22Rv1 (cell line): ENCODE results near the gene LRRC18.

Experiments used
- H3K27ac ChIP-seq: fragments of 450-650 bp; 2 replicates; pipeline ENCODE4 v1.5.1; 2017
- CTCF ChIP-seq: fragments of 450-650 bp; IDR thresholded peaks from 2 replicates; pipeline ENCODE4 v1.5.1; 2017; ENCODE audit warnings: mild to moderate bottlenecking
- ZFX ChIP-seq: fragments of 450-650 bp; IDR thresholded peaks from 2 replicates; pipeline ENCODE4 v1.6.1; 2017; ENCODE audit warnings: antibody characterized with exemption, borderline replicate concordance

Gene LRRC18

GRCh38 chr10:48974510-48975156 is 35.0 kb upstream of the LRRC18 start:
- H3K27ac ChIP-seq = no peak overlapping the region
- no peak for TF ChIP-seq ZFX
- TF ChIP-seq CTCF = no peak

DNA sequence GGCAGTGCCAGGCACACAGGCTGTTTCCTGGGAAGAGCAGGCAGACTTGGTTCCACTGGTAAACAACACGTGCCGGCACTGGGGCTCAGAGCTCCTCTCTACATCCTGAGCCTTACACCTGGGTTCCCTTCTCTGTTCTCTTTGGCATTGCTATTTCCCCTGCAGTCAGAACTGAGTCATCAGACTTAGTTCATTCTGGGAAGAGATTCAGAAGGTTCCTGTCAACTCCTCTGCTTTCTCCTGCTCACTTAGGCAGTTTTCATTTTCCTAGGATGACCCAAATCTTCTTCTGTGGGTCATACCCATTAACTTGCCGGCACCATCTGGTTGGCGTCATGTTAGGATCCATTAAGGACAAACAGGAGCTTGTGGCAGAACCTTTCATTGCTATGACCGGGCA is 33.4 kb upstream of the LRRC18 start:
- TF ChIP-seq ZFX = no peak
- no peak for TF ChIP-seq CTCF
- no peak overlapping the region for H3K27ac ChIP-seq

DNA sequence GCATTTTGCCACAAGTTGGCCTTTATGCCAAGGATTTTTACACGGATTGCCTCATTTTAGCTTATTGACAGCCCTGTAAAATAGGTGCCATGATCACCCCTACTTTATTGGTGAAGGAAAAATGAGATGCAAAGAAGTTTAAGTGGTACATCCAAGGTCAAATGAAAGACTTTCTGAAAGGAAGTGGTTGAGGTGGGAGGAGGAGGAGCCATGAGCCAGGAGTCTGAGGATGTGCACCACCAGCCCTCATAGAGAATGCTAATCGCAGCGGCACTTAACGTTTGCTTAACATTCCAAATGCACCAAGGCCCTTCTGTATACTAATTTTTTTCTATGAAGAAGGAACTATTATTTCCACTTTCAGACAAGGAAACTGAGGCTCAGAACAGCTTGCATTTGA is 31.0 kb upstream of the LRRC18 start:
- H3K27ac ChIP-seq = no peak overlapping the region
- no peak for TF ChIP-seq CTCF
- no peak for TF ChIP-seq ZFX

DNA sequence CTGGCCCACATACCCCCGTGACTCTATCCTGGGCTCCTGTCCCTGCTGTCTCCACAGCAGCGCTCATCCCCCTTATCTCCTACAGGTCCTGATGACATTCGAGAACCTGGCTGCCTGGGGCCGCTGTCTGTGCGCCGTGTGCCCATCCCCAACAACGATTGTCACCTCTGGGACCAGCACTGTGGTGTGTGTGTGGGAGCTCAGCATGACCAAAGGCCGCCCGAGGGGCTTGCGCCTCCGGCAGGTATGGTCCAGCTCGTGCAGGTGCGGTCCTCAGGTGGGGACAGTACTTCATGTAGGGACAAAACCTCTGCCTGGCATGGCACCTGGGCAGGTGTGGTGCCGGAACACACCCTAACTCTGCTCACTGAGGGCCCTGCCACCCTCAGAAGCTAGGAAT is 30.4 kb upstream of the LRRC18 start:
- TF ChIP-seq ZFX = no peak
- no peak for TF ChIP-seq CTCF
- H3K27ac ChIP-seq = no peak overlapping the region

DNA sequence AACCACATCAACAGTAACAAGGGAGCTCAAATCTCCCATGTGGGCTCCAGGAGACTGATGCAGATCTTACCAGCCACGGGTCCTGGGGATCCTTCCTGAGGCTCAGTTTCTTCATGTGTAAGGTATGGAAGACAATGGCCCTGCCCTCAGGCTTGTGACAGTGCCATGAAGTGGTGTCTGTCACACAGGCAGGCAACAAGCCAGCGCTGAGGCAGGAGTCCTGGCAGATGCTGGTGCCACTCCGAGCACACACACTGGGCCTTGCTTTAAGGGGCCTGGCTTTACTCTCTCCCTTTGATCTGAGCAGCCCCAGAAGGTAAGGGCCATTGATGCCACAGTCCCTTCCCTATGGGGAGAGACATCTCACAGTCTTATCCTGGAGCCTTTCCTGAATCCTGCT is 28.4 kb upstream of the LRRC18 start:
- H3K27ac ChIP-seq = no peak overlapping the region
- TF ChIP-seq CTCF = no peak
- no peak for TF ChIP-seq ZFX

- H3K27ac ChIP-seq = no peak overlapping the region
- TF ChIP-seq CTCF = no peak
- TF ChIP-seq ZFX = no peak
Measured at GRCh38 chr10:48965460-48965859, 25.8 kb upstream of the LRRC18 start.

DNA sequence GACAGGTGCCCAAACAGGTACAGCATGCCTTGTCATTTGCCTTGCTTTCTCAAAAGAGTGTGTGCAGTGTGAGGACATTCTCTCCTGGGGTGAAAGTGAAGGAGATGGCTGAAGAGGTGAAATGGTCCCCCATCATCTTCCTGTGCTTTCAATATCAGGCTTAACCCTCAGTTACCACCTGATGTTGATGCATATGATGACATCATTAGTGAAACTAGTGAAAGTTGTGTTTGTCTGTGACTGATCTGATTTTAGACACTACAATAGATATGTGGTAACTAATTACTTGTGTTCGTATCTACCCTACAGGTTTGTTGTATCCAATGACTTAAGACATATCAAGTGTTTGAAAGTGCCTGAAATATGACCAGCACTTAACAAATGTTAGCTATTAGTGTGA is 24.4 kb upstream of the LRRC18 start:
- no peak for TF ChIP-seq ZFX
- TF ChIP-seq CTCF = no peak
- no peak overlapping the region for H3K27ac ChIP-seq
